Panc1 (cell line): ENCODE results near the gene RPS15. TPM values are rescaled to one million over a fixed set of nuclear protein-coding genes. Genes with fewer than 3 reads are reported as not detected.

Source experiments
- ATAC-seq: fragments of 200-7000 bp; cut with Tn5 transposase; 2 replicates; pipeline ENCODE4 v1.9.1; 2020; ENCODE audit warnings: mild to moderate bottlenecking, moderate library complexity
- BruUV-seq: library from RNA; stranded (reverse); fragments of 400-500 nt; replicated peaks from 2 replicates; lab custom pipeline; 2021; lab: Mats Ljungman, UMichigan
- CTCF ChIA-PET: fragments of 300-600 bp; sonication (Branson Sonifier 250); formaldehyde crosslinking; loops from one replicate; lab custom pipeline; 2022; ENCODE audit warnings: antibody characterized with exemption; lab: Charles Lee
- POLR2A ChIA-PET: fragments of 300-600 bp; sonication (Branson Sonifier 250); formaldehyde crosslinking; loops from one replicate; lab custom pipeline; 2022; ENCODE audit warnings: antibody characterized with exemption; lab: Charles Lee
- DNase-seq: peaks from one replicate; pipeline ENCODE4 v3.0.0-alpha.2; 2010; ENCODE audit warnings: low read depth, low spot score
- H3K27ac ChIP-seq: 2 replicates; pipeline ENCODE4 v1.5.1; 2011; ENCODE audit warnings: mild to moderate bottlenecking, low read length, inconsistent platforms
- H3K27me3 ChIP-seq: fragments of 200-500 bp; sonication (Bioruptor generic); 2 replicates; pipeline ENCODE4 v1.6.0; 2014; ENCODE audit warnings: low read length, inconsistent platforms; ENCODE audit not compliant: control insufficient read depth, insufficient read depth
- H3K36me3 ChIP-seq: fragments of 200-500 bp; sonication (Bioruptor generic); 2 replicates; pipeline ENCODE4 v1.5.1; 2014; ENCODE audit warnings: inconsistent platforms, mild to moderate bottlenecking, low read length, moderate library complexity; ENCODE audit not compliant: control insufficient read depth, insufficient read depth
- H3K4me1 ChIP-seq: 2 replicates; pipeline ENCODE4 v1.5.1; 2011; ENCODE audit warnings: inconsistent platforms, mild to moderate bottlenecking, low read length, moderate library complexity; ENCODE audit not compliant: control insufficient read depth, insufficient read depth
- H3K4me3 ChIP-seq, 2 experiments: 2 replicates each; pipeline ENCODE4 v1.5.1; 2011 to 2012; ENCODE audit warnings: low read depth in 2 of 2, low read length in 2 of 2, mild to moderate bottlenecking in 2 of 2, inconsistent platforms in 1 of 2, moderate library complexity in 1 of 2
- H3K9me3 ChIP-seq: fragments of 200-500 bp; sonication (Bioruptor generic); 2 replicates; pipeline ENCODE4 v1.5.1; 2014; ENCODE audit warnings: low read depth, mild to moderate bottlenecking, inconsistent platforms, low read length, moderate library complexity; ENCODE audit not compliant: control insufficient read depth, insufficient read depth
- POLR2AphosphoS5 ChIP-seq: IDR thresholded peaks from 2 replicates; pipeline ENCODE4 v1.6.1; 2012; ENCODE audit warnings: mild to moderate bottlenecking, low read depth, low read length, moderate library complexity
- SIN3A ChIP-seq: IDR thresholded peaks from 2 replicates; pipeline ENCODE4 v1.6.1; 2012; ENCODE audit warnings: low read depth, mild to moderate bottlenecking, low read length, moderate library complexity, borderline replicate concordance; ENCODE audit not compliant: insufficient read depth
- TCF7L2 ChIP-seq: IDR thresholded peaks from 2 replicates; pipeline ENCODE4 v1.6.1; 2011; ENCODE audit warnings: mild to moderate bottlenecking, low read depth, low read length, inconsistent platforms
- in situ Hi-C: cut with HindIII; loops from 2 replicates; pipeline ENCODE4 v1.10.0; 2016; ENCODE audit warnings: low sequenced_read_pairs, low pct_unique_long_range_greater_than_20kb
- intact Hi-C: fragments of 100-400 bp; cut with micrococcal nuclease; formaldehyde crosslinking; loops from one replicate; pipeline ENCODE4 v1.10.0; 2022; ENCODE audit not compliant: unreplicated experiment
- total RNA-seq: library from RNA; stranded (reverse); gene quantifications from one replicate; pipeline ENCODE4 v1.2.1, GENCODE V29; 2021; ENCODE audit not compliant: unreplicated experiment
- TF ChIP-seq, protein P1 (sequence below): fragments of 450-650 bp; IDR thresholded peaks from 2 replicates; pipeline ENCODE4 v1.5.1; 2017; ENCODE audit warnings: mild to moderate bottlenecking
- TF ChIP-seq, protein P2 (sequence below), 2 experiments: IDR thresholded peaks; 2 replicates each; pipeline ENCODE4 v1.6.1; 2011 to 2012; ENCODE audit warnings: low read depth in 2 of 2, control low read depth in 1 of 2, low read length in 1 of 2, mild to moderate bottlenecking in 1 of 2, moderate library complexity in 1 of 2; ENCODE audit not compliant: insufficient read depth in 1 of 2

The RPS15 gene
- total RNA-seq, 1 experiment from 2014 or later, result 1,067 TPM

DNA sequence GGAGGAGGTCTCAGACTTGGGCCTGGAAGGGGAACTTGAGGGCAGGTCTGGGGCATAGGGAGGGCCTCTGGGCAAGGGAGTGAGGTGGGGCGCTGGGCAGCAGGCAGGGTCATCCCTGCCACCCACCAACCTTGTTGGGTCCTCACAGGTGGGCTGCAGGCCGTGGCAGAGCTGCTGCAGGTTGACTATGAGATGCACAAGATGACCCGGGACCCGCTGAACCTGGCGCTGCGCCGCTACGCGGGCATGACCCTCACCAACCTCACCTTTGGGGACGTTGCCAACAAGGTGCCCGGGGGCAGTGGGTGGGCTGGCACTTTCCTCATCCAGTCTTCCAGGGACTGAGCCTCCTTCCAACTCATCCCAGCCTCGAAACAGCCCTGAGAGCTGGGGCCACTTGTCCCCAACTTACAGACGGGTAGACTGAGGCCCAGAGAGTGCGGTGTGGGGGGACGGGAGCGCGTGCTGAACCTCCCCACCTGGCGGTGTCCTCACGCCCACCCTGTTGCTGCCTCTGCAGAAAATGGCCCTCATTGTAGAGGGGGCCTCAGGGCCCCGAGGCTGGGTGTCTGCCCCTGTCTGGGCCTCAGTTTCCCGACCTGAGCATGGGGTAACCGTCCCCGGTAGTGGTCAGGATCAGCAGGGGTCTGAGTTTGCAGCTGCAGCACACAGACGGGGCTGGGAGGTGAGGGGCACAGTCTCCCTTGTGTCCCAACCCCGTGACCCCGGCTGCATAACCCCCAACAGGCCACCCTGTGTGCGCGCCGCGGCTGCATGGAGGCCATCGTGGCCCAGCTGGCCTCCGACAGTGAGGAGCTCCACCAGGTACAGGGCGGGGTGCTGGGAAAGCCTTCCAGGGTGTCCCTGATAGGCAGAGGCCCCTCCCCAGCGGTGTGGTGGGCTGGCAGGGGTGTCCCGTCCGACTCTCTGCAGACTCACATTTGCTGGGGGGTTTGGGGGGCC, 22.1 kb downstream of the RPS15 start:
- no peak overlapping the region for H3K4me3 ChIP-seq
- POLR2A ChIA-PET, result no interaction called here
- H3K36me3 ChIP-seq, result no peaks in the 10 kb centered on the region
- DNase-seq, result no peak
- H3K27ac ChIP-seq, result no peak overlapping the region
- CTCF ChIA-PET, result no interaction called here
- in situ Hi-C loops (no loop called here), intact Hi-C loops (no loop called here)
- no peak for ATAC-seq
- no peaks in the 10 kb centered on the region for H3K4me1 ChIP-seq
- no TSS peak for BruUV-seq
- H3K9me3 ChIP-seq, result no peaks in the 10 kb centered on the region
- H3K27me3 ChIP-seq, result no peaks in the 10 kb centered on the region
- no peak for TF ChIP-seq TCF7L2
- TF ChIP-seq, protein P1, sequence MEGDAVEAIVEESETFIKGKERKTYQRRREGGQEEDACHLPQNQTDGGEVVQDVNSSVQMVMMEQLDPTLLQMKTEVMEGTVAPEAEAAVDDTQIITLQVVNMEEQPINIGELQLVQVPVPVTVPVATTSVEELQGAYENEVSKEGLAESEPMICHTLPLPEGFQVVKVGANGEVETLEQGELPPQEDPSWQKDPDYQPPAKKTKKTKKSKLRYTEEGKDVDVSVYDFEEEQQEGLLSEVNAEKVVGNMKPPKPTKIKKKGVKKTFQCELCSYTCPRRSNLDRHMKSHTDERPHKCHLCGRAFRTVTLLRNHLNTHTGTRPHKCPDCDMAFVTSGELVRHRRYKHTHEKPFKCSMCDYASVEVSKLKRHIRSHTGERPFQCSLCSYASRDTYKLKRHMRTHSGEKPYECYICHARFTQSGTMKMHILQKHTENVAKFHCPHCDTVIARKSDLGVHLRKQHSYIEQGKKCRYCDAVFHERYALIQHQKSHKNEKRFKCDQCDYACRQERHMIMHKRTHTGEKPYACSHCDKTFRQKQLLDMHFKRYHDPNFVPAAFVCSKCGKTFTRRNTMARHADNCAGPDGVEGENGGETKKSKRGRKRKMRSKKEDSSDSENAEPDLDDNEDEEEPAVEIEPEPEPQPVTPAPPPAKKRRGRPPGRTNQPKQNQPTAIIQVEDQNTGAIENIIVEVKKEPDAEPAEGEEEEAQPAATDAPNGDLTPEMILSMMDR, result no peak
- TF ChIP-seq POLR2AphosphoS5, result no peak
- TF ChIP-seq SIN3A, result no peak
- TF ChIP-seq, protein P2, sequence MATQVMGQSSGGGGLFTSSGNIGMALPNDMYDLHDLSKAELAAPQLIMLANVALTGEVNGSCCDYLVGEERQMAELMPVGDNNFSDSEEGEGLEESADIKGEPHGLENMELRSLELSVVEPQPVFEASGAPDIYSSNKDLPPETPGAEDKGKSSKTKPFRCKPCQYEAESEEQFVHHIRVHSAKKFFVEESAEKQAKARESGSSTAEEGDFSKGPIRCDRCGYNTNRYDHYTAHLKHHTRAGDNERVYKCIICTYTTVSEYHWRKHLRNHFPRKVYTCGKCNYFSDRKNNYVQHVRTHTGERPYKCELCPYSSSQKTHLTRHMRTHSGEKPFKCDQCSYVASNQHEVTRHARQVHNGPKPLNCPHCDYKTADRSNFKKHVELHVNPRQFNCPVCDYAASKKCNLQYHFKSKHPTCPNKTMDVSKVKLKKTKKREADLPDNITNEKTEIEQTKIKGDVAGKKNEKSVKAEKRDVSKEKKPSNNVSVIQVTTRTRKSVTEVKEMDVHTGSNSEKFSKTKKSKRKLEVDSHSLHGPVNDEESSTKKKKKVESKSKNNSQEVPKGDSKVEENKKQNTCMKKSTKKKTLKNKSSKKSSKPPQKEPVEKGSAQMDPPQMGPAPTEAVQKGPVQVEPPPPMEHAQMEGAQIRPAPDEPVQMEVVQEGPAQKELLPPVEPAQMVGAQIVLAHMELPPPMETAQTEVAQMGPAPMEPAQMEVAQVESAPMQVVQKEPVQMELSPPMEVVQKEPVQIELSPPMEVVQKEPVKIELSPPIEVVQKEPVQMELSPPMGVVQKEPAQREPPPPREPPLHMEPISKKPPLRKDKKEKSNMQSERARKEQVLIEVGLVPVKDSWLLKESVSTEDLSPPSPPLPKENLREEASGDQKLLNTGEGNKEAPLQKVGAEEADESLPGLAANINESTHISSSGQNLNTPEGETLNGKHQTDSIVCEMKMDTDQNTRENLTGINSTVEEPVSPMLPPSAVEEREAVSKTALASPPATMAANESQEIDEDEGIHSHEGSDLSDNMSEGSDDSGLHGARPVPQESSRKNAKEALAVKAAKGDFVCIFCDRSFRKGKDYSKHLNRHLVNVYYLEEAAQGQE (IDR thresholded peaks at IDR 0.05; ENCODE audit: insufficient read depth in 1 of 2, low read depth in 2 of 2, low read length in 1 of 2), result no peak

- BruUV-seq, result no TSS peak
- POLR2A ChIA-PET, result no interaction called here
- Histone ChIP-seq H3K9me3 (no peaks in the 10 kb centered on the region), H3K4me1 (no peaks in the 10 kb centered on the region), H3K27ac (no peak overlapping the region), H3K27me3 (no peaks in the 10 kb centered on the region), H3K36me3 (no peaks in the 10 kb centered on the region), H3K4me3 (no peak overlapping the region)
- TF ChIP-seq TCF7L2, result no peak
- TF ChIP-seq, protein P2 (IDR thresholded peaks at IDR 0.05; ENCODE audit: insufficient read depth in 1 of 2, low read depth in 2 of 2, low read length in 1 of 2), result no peak
- TF ChIP-seq SIN3A, result no peak
- TF ChIP-seq POLR2AphosphoS5, result no peak
- TF ChIP-seq, protein P1, result no peak
- intact Hi-C loops, result no loop called here
- CTCF ChIA-PET, result interaction anchor here (0.7 kb wide), 1 partner anchor 364 kb away, joined by 17 read pairs; no protein-coding TSS in a partner anchor
- in situ Hi-C loops, result no loop called here
- DNase-seq (no peak), ATAC-seq (no peak)
These were observed 23.7 kb downstream of the RPS15 start for GRCh38 chr19:1461862-1462261.
